Measurements from ENCODE around the gene SCGB1C2. TPM values are rescaled to one million over a fixed set of nuclear protein-coding genes. Genes with fewer than 3 reads are reported as not detected.

Gene SCGB1C2
- total RNA-seq, 1 donor from 2014 or later = not detected

GRCh38 chr17:148757-149156 lies 11.4 kb downstream of the SCGB1C2 start:
- no peak for TF ChIP-seq CTCF (IDR thresholded peaks at IDR 0.05)

GRCh38 chr17:149231-149630 lies 11.9 kb downstream of the SCGB1C2 start:
- Mint-ChIP-seq H3K27me3 (peaks cover 4% of the 10 kb centered on the region), H3K9me3 (no peaks in the 10 kb centered on the region), H3K27ac (no peak overlapping the region), H3K4me1 (no peaks in the 10 kb centered on the region), H3K4me3 (no peak overlapping the region), H3K36me3 (ENCODE audit: low read depth) (no peaks in the 10 kb centered on the region)
- DNase-seq (no peak), ATAC-seq (ENCODE audit: low read depth) (no peak)
- intact Hi-C loops (cut with micrococcal nuclease) = no loop called here
- ChIA-PET POLR2A (no interaction called here), CTCF (no interaction called here)
- TF ChIP-seq CTCF (IDR thresholded peaks at IDR 0.05) = no peak

More at GRCh38 chr17:148757-149156, 11.4 kb downstream of the SCGB1C2 start:
- Mint-ChIP-seq H3K27me3 (peaks cover 2% of the 10 kb centered on the region), H3K36me3 (ENCODE audit: low read depth) (no peaks in the 10 kb centered on the region), H3K4me3 (no peak overlapping the region), H3K9me3 (no peaks in the 10 kb centered on the region), H3K27ac (no peak overlapping the region), H3K4me1 (no peaks in the 10 kb centered on the region)
- CTCF ChIA-PET = no interaction called here
- POLR2A ChIA-PET = no interaction called here
- ATAC-seq (ENCODE audit: low read depth) = no peak
- DNase-seq = no peak
- intact Hi-C loops (cut with micrococcal nuclease) = no loop called here

- Mint-ChIP-seq H3K27me3 (peaks cover 4% of the 10 kb centered on the region), H3K4me3 (no peak overlapping the region), H3K9me3 (no peaks in the 10 kb centered on the region), H3K27ac (no peak overlapping the region), H3K36me3 (ENCODE audit: low read depth) (no peaks in the 10 kb centered on the region), H3K4me1 (no peaks in the 10 kb centered on the region)
- POLR2A ChIA-PET = no interaction called here
- ATAC-seq (ENCODE audit: low read depth) (no peak), DNase-seq (no peak)
- CTCF ChIA-PET = no interaction called here
- no peak for TF ChIP-seq CTCF (IDR thresholded peaks at IDR 0.05)
- intact Hi-C loops (cut with micrococcal nuclease) = no loop called here
Observed at GRCh38 chr17:149897-150584, 12.7 kb downstream of the SCGB1C2 start.

- Mint-ChIP-seq H3K36me3 (ENCODE audit: low read depth) (no peaks in the 10 kb centered on the region), H3K27me3 (peaks cover 4% of the 10 kb centered on the region), H3K4me1 (no peaks in the 10 kb centered on the region), H3K27ac (no peak overlapping the region), H3K4me3 (no peak overlapping the region), H3K9me3 (no peaks in the 10 kb centered on the region)
- ChIA-PET POLR2A (no interaction called here), CTCF (no interaction called here)
- intact Hi-C loops (cut with micrococcal nuclease) = no loop called here
- ATAC-seq (ENCODE audit: low read depth) = no peak
- DNase-seq = no peak
- no peak for TF ChIP-seq CTCF (IDR thresholded peaks at IDR 0.05)
Observed at GRCh38 chr17:151004-151403, 13.6 kb downstream of the SCGB1C2 start.

GRCh38 chr17:151886-152859 lies 14.8 kb downstream of the SCGB1C2 start:
- CTCF ChIA-PET = no interaction called here
- Mint-ChIP-seq H3K4me1 (no peaks in the 10 kb centered on the region), H3K27ac (no peak overlapping the region), H3K9me3 (no peaks in the 10 kb centered on the region), H3K27me3 (peaks cover 4% of the 10 kb centered on the region), H3K4me3 (no peak overlapping the region), H3K36me3 (ENCODE audit: low read depth) (no peaks in the 10 kb centered on the region)
- POLR2A ChIA-PET = no interaction called here
- no peak for TF ChIP-seq CTCF (IDR thresholded peaks at IDR 0.05)
- DNase-seq = peak; percentile 12
- intact Hi-C loops (cut with micrococcal nuclease) = no loop called here
- no peak for ATAC-seq (ENCODE audit: low read depth)

Data from activated B cell treated with CpG ODN at 0.5 μM for 24 hours (primary cell).